Measurements from ENCODE around the gene CCDC69. TPM values are rescaled to one million over a fixed set of nuclear protein-coding genes. Genes with fewer than 3 reads are reported as not detected.
A peak's percentile ranks its signal among the peaks of the same experiment; 100 is the strongest.

CCDC69 gene
- total RNA-seq, 1 donor from 2014 or later, result 0.07 TPM

DNA sequence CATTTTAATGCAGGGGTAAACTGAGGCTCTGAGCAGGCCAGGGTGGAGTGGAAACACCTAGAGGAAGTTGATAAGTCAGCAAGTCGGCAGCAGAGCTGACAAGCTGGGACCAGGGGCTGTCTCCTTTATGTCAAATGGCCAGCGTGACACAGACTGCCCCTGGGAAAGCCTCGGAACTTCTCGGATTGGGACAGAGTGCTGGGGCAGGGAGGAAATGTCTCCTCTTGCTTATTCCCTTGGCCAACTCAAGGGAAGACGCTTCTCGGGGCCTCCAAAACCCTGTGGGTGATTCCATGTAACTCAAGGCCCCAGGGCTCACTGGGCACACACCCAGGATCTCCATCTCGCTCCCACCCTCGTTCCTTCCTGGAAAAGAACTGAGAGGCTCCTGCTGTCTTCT lies 40.9 kb downstream of the CCDC69 start:
- H3K9me3 Mint-ChIP-seq, result no peaks in the 10 kb centered on the region
- H3K36me3 Mint-ChIP-seq, result no peaks in the 10 kb centered on the region
- peaks cover 5% of the 10 kb centered on the region for H3K27me3 Mint-ChIP-seq (ENCODE audit: insufficient read depth, low read depth)
- H3K4me1 Mint-ChIP-seq, result no peaks in the 10 kb centered on the region
- H3K27ac Mint-ChIP-seq, result no peak overlapping the region
- TF ChIP-seq EZH2phosphoT487 (IDR thresholded peaks at IDR 0.05), result no peak
- TF ChIP-seq EZH2 (IDR thresholded peaks at IDR 0.05), result no peak
- TF ChIP-seq, protein P1, sequence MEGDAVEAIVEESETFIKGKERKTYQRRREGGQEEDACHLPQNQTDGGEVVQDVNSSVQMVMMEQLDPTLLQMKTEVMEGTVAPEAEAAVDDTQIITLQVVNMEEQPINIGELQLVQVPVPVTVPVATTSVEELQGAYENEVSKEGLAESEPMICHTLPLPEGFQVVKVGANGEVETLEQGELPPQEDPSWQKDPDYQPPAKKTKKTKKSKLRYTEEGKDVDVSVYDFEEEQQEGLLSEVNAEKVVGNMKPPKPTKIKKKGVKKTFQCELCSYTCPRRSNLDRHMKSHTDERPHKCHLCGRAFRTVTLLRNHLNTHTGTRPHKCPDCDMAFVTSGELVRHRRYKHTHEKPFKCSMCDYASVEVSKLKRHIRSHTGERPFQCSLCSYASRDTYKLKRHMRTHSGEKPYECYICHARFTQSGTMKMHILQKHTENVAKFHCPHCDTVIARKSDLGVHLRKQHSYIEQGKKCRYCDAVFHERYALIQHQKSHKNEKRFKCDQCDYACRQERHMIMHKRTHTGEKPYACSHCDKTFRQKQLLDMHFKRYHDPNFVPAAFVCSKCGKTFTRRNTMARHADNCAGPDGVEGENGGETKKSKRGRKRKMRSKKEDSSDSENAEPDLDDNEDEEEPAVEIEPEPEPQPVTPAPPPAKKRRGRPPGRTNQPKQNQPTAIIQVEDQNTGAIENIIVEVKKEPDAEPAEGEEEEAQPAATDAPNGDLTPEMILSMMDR (IDR thresholded peaks at IDR 0.05), result no peak
- no peak overlapping the region for H3K4me3 Mint-ChIP-seq
- DNase-seq (ENCODE audit: low spot score), result no peak
- Histone ChIP-seq H3K9me3 (ENCODE audit: low read depth) (no peaks in the 10 kb centered on the region), H3K27ac (no peak overlapping the region), H3K9ac (no peak overlapping the region), H3K4me3 (no peak overlapping the region), H3K4me1 (no peaks in the 10 kb centered on the region), H3K27me3 (no peaks in the 10 kb centered on the region), H4K20me1 (ENCODE audit: low read depth) (no peaks in the 10 kb centered on the region), H3K4me2 (no peak overlapping the region), H3K79me2 (ENCODE audit: low read depth) (no peaks in the 10 kb centered on the region), H3F3A (ENCODE audit: low read depth) (no peaks in the 10 kb centered on the region), H2AFZ (replicated peaks) (no peak overlapping the region), H3K36me3 (no peaks in the 10 kb centered on the region)

DNA sequence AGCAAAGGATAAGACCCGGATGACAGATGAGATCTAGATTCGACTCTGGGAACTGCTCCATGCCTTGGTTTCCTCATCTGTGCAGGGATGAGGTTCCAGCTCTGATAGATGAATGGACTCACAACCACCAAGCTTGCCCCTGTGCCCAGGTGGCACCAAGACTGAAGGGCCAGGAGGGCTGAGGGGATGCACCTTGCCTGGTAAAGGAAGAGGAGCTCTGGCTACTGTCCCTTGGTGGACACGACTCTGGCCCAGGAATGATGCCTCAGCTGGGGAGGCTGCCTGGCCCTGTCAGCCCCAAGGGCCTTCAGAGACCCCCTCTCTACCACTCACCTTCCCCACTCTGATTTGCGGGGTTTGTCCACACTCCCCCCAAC lies 41.4 kb downstream of the CCDC69 start:
- Mint-ChIP-seq H3K27me3 (ENCODE audit: insufficient read depth, low read depth) (peaks cover 5% of the 10 kb centered on the region), H3K4me3 (no peak overlapping the region), H3K9me3 (no peaks in the 10 kb centered on the region), H3K36me3 (no peaks in the 10 kb centered on the region), H3K27ac (no peak overlapping the region), H3K4me1 (no peaks in the 10 kb centered on the region)
- H3K27me3 ChIP-seq, result no peaks in the 10 kb centered on the region
- TF ChIP-seq EZH2phosphoT487 (IDR thresholded peaks at IDR 0.05) (no peak), EZH2 (IDR thresholded peaks at IDR 0.05) (no peak)
- TF ChIP-seq, protein P1 (IDR thresholded peaks at IDR 0.05), result no peak
- no peaks in the 10 kb centered on the region for H3K4me1 ChIP-seq
- H3K9me3 ChIP-seq (ENCODE audit: low read depth), result no peaks in the 10 kb centered on the region
- H3K79me2 ChIP-seq (ENCODE audit: low read depth), result no peaks in the 10 kb centered on the region
- no peaks in the 10 kb centered on the region for H3F3A ChIP-seq (ENCODE audit: low read depth)
- H3K27ac ChIP-seq, result no peak overlapping the region
- H3K4me2 ChIP-seq, result no peak overlapping the region
- no peaks in the 10 kb centered on the region for H3K36me3 ChIP-seq
- H3K4me3 ChIP-seq, result no peak overlapping the region
- H3K9ac ChIP-seq, result no peak overlapping the region
- DNase-seq (ENCODE audit: low spot score), result no peak
- H4K20me1 ChIP-seq (ENCODE audit: low read depth), result no peaks in the 10 kb centered on the region
- H2AFZ ChIP-seq (replicated peaks), result no peak overlapping the region

DNA sequence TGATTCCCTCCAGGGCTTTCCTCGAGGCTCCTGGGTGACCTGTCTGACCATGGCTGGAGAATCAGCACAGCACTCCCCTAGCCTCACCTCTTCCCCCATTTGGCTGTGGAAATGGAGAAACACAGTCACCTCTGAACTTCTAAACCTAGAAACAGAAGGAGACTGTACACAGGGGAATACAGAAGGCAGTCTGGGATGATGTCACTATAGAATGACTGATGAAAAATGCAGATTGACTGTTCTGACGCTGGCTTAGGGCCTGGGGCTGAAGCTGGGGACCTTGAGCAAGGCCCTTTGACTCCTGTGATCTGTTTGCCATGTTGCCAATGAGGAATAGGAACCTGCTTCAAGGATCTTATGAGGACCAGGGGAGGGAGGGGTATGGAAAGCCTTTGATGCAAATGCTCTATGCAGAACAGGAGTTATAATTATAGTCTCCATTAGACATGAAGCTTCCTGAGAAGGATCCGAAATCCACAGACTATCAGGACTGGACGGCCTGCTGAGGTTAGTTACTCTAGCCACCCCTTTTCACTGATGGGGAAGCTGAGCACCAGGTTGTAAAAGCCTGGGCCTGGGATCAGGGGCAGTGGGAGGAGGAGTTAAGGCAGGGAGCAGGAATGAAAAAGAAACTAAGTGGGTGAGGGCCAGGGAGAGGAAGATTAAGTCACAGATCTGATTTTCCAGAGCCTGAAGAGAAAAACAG lies 41.9 kb downstream of the CCDC69 start:
- H3K4me1 ChIP-seq, result no peaks in the 10 kb centered on the region
- H3K27ac ChIP-seq, result no peak overlapping the region
- H3K4me3 ChIP-seq, result no peak overlapping the region
- H3K9ac ChIP-seq, result no peak overlapping the region
- no peaks in the 10 kb centered on the region for H3K27me3 ChIP-seq
- Mint-ChIP-seq H3K27ac (peak overlapping the region; percentile 86), H3K9me3 (no peaks in the 10 kb centered on the region), H3K36me3 (no peaks in the 10 kb centered on the region), H3K27me3 (ENCODE audit: insufficient read depth, low read depth) (peaks cover 5% of the 10 kb centered on the region), H3K4me3 (no peak overlapping the region), H3K4me1 (no peaks in the 10 kb centered on the region)
- no peak overlapping the region for H2AFZ ChIP-seq (replicated peaks)
- no peak overlapping the region for H3K4me2 ChIP-seq
- TF ChIP-seq, protein P1 (IDR thresholded peaks at IDR 0.05), result no peak
- no peak for TF ChIP-seq EZH2phosphoT487 (IDR thresholded peaks at IDR 0.05)
- no peak for TF ChIP-seq EZH2 (IDR thresholded peaks at IDR 0.05)
- DNase-seq (ENCODE audit: low spot score), result no peak
- no peaks in the 10 kb centered on the region for H3F3A ChIP-seq (ENCODE audit: low read depth)
- H4K20me1 ChIP-seq (ENCODE audit: low read depth), result no peaks in the 10 kb centered on the region
- no peaks in the 10 kb centered on the region for H3K9me3 ChIP-seq (ENCODE audit: low read depth)
- H3K79me2 ChIP-seq (ENCODE audit: low read depth), result no peaks in the 10 kb centered on the region
- no peaks in the 10 kb centered on the region for H3K36me3 ChIP-seq

Data from neural progenitor cell (in vitro differentiated cells).